DOHH2 (cell line): ENCODE results near the gene AUTS2.

Experiments
- CTCF ChIP-seq: fragments of 200-600 bp; sonication (generic); IDR thresholded peaks from one replicate; pipeline ENCODE4 v1.5.1; 2014; ENCODE audit warnings: antibody characterized with exemption, mild to moderate bottlenecking, low read depth, low read length; ENCODE audit not compliant: poor library complexity, severe bottlenecking
- EZH2phosphoT487 ChIP-seq: fragments of 200-600 bp; sonication (generic); IDR thresholded peaks from 2 replicates; pipeline ENCODE4 v1.6.1; 2017; ENCODE audit warnings: borderline replicate concordance, mild to moderate bottlenecking, antibody characterized with exemption, low read length, moderate library complexity, mixed read lengths

- TF ChIP-seq CTCF (no peak), EZH2phosphoT487 (no peak)
Observed at GRCh38 chr7:69911337-69911736, 313.1 kb downstream of the AUTS2 start.
